MM.1S (cell line): ENCODE data around the gene RECQL5.

Experiments
- EZH2 ChIP-seq: fragments of 300-600 bp; sonication (generic); optimal IDR thresholded peaks from 2 replicates; pipeline ENCODE3; 2017; ENCODE audit warnings: low read depth, mild to moderate bottlenecking, antibody characterized with exemption, low read length, mixed read lengths
- TF ChIP-seq, protein P1 (sequence below): fragments of 300-600 bp; sonication (generic); IDR thresholded peaks from 2 replicates; pipeline ENCODE4 v1.5.1; 2016; ENCODE audit warnings: antibody characterized with exemption, low read length, mixed read lengths

DNA sequence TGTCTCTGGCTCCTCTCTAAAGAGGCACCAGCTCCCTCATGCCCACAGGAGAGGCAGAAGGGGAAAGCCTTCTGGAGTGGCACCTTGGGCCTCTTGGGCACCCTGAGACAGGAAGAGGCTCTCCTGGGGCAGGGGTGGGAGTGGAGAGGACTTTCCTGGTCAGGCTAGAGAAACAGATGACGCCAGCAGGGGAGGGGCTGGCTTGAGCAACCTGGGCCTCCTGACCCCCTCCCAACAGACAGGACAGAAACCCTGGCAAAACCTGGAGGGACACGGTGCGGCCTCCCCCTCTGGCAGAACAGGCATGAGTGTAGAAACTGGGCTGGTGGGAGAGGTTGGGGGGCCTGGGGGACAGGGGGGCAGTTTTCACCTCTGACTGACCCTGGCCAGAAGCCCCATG is 27.6 kb downstream of the RECQL5 start:
- TF ChIP-seq EZH2, result no peak
- TF ChIP-seq, protein P1, sequence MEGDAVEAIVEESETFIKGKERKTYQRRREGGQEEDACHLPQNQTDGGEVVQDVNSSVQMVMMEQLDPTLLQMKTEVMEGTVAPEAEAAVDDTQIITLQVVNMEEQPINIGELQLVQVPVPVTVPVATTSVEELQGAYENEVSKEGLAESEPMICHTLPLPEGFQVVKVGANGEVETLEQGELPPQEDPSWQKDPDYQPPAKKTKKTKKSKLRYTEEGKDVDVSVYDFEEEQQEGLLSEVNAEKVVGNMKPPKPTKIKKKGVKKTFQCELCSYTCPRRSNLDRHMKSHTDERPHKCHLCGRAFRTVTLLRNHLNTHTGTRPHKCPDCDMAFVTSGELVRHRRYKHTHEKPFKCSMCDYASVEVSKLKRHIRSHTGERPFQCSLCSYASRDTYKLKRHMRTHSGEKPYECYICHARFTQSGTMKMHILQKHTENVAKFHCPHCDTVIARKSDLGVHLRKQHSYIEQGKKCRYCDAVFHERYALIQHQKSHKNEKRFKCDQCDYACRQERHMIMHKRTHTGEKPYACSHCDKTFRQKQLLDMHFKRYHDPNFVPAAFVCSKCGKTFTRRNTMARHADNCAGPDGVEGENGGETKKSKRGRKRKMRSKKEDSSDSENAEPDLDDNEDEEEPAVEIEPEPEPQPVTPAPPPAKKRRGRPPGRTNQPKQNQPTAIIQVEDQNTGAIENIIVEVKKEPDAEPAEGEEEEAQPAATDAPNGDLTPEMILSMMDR, result no peak
